NCI-H460 (cell line): ENCODE results near the gene NMT1. TPM values are rescaled to one million over a fixed set of nuclear protein-coding genes. Genes with fewer than 3 reads are reported as not detected.

ENCODE experiments used
- DNase-seq: peaks from one replicate; pipeline ENCODE4 v3.0.0-alpha.2; 2016; ENCODE audit warnings: low read depth; ENCODE audit errors: extremely low read depth
- small RNA-seq, 2 experiments: library from RNA; depleted of rRNA; stranded (forward); fragments of <200 nt; gene quantifications; one replicate each; pipeline ENCODE3, GENCODE V24; 2014
- total RNA-seq: library from RNA; depleted of rRNA; stranded (reverse); fragments of >200 nt; shearing (Covaris generic); gene quantifications from 2 replicates; pipeline ENCODE4 v1.2.3, GENCODE V29; 2014; rRNA removed

Gene NMT1
- total RNA-seq, 1 experiment from 2014 or later: 88.9 TPM

- DNase-seq: peak; percentile 90
Observed at GRCh38 chr17:45147581-45148182, 86.6 kb downstream of the NMT1 start.

- peak; percentile 100 for DNase-seq
Observed at GRCh38 chr17:45148183-45149036, 87.3 kb downstream of the NMT1 start, which contains the start of gene HEXIM1. TSS of gene HEXIM1 (plus strand) at chr17:45148475. CDS start at chr17:45149191, 716 bp downstream.

- peak; percentile 85 for DNase-seq
Observed at GRCh38 chr17:45149037-45149668, 88.0 kb downstream of the NMT1 start.

DNA sequence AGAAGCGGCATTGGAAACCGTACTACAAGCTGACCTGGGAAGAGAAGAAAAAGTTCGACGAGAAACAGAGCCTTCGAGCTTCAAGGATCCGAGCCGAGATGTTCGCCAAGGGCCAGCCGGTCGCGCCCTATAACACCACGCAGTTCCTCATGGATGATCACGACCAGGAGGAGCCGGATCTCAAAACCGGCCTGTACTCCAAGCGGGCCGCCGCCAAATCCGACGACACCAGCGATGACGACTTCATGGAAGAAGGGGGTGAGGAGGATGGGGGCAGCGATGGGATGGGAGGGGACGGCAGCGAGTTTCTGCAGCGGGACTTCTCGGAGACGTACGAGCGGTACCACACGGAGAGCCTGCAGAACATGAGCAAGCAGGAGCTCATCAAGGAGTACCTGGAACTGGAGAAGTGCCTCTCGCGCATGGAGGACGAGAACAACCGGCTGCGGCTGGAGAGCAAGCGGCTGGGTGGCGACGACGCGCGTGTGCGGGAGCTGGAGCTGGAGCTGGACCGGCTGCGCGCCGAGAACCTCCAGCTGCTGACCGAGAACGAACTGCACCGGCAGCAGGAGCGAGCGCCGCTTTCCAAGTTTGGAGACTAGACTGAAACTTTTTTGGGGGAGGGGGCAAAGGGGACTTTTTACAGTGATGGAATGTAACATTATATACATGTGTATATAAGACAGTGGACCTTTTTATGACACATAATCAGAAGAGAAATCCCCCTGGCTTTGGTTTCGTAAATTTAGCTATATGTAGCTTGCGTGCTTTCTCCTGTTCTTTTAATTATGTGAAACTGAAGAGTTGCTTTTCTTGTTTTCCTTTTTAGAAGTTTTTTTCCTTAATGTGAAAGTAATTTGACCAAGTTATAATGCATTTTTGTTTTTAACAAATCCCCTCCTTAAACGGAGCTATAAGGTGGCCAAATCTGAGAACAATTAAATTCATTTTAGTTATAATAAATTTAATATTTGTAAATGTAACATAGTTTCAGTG, 88.8 kb downstream of the NMT1 start:
- DNase-seq: peak; percentile 48

- DNase-seq: no peak
Observed at GRCh38 chr17:45150911-45151809, 90.0 kb downstream of the NMT1 start.

DNA sequence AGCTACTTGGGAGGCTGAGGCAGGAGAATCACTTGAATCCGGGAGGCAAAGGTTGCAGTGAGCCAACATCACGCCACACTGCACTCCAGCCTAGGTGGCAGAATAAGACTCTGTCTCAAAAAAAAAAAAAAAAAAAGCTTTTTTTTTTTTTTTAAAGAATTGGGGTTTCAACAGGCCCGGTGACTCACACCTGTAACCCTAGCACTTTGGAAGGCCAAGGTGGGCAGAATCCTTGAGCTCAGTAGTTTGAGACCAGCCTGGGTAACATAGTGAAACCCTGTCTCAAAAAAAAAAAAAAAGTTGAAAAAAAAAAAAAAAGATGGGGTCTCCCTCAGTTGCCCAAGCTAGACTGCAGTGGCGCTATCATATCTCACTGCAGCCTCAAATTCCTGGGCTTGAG, 93.9 kb downstream of the NMT1 start:
- no peak for DNase-seq

GRCh38 chr17:45155483-45155882, 94.4 kb downstream of the NMT1 start:
- no peak for DNase-seq

- no peak for DNase-seq
Observed at GRCh38 chr17:45156242-45156641, 95.1 kb downstream of the NMT1 start.

Small RNA genes within 50 kb of the gene (small RNA-seq; reads per million reads assigned to genes)
- 0 to 0.12 reads per million in 2 experiments for gene MIR6784
- 0 reads per million in 2 experiments for gene RF00019

Other genes starting within 250 kb of the NMT1 start
- 4.4 and 5.2 TPM in 2 replicates for gene GJC1, start 231.0 kb upstream of the NMT1 start, total RNA-seq
- gene HIGD1B, start 213.4 kb upstream of the NMT1 start, total RNA-seq: not detected in 2 replicates
- gene EFTUD2, start 161.9 kb upstream of the NMT1 start, total RNA-seq: 112 and 137 TPM in 2 replicates
- 0.09 and 0.32 TPM in 2 replicates for gene GFAP, start 145.8 kb upstream of the NMT1 start, total RNA-seq
- 11.0 and 12.7 TPM in 2 replicates for gene KIF18B, start 113.5 kb upstream of the NMT1 start, total RNA-seq
- gene C1QL1, start 93.0 kb upstream of the NMT1 start, total RNA-seq: 0.72 and 0.84 TPM in 2 replicates
- 22.8 and 24.0 TPM in 2 replicates for gene DCAKD, start 9.7 kb upstream of the NMT1 start, total RNA-seq
- gene PLCD3, start 71.2 kb downstream of the NMT1 start, total RNA-seq: 92.9 and 99.6 TPM in 2 replicates
- gene ACBD4, start 74.4 kb downstream of the NMT1 start, total RNA-seq: 12.0 and 12.3 TPM in 2 replicates
- 11.5 and 19.0 TPM in 2 replicates for gene HEXIM1, start 87.2 kb downstream of the NMT1 start, total RNA-seq
- gene HEXIM2, start 100.6 kb downstream of the NMT1 start, total RNA-seq: 4.0 and 6.4 TPM in 2 replicates
- gene FMNL1, start 160.6 kb downstream of the NMT1 start, total RNA-seq: 36.6 and 41.7 TPM in 2 replicates
- gene SPATA32, start 200.8 kb downstream of the NMT1 start, total RNA-seq: not detected in 2 replicates